Tibial nerve (tissue), 4 donors: ENCODE data around the gene SFXN5. TPM values are rescaled to one million over a fixed set of nuclear protein-coding genes. Genes with fewer than 3 reads are reported as not detected.

Experiments used
- DNase-seq, 2 donors: peaks; one replicate each; pipeline ENCODE4 v3.0.0-alpha.2; 2019; ENCODE audit warnings: low spot score in 2 of 2
- H3K27ac ChIP-seq, 4 donors: fragments of 200-600 bp; sonication (generic) in 3 of 4; one replicate each; pipeline ENCODE4 v1.5.1; 2017 to 2019; ENCODE audit warnings: mild to moderate bottlenecking in 1 of 4
- H3K27me3 ChIP-seq, 2 donors: fragments of 200-600 bp; sonication (generic) in 1 of 2; one replicate each; pipeline versions ENCODE4 v1.5.1 to v1.6.0; 2017 to 2019
- H3K36me3 ChIP-seq, 3 donors: fragments of 200-600 bp; sonication (generic); one replicate each; pipeline ENCODE4 v1.5.1; 2018 to 2019
- H3K4me1 ChIP-seq, 4 donors: fragments of 200-600 bp; sonication (generic) in 3 of 4; one replicate each; pipeline ENCODE4 v1.5.1; 2017 to 2019
- H3K4me3 ChIP-seq, 4 donors: fragments of 200-600 bp; sonication (generic) in 3 of 4; one replicate each; pipeline ENCODE4 v1.5.1; 2017 to 2019; ENCODE audit warnings: mild to moderate bottlenecking in 1 of 4, moderate library complexity in 1 of 4
- H3K9me3 ChIP-seq, 4 donors: fragments of 200-600 bp; sonication (generic) in 3 of 4; one replicate each; pipeline ENCODE4 v1.5.1; 2017 to 2019
- EP300 ChIP-seq, 2 donors: sonication (generic); formaldehyde crosslinking; IDR thresholded peaks; one replicate each; pipeline ENCODE4 v1.6.1; 2017; ENCODE audit warnings: antibody characterized with exemption in 2 of 2, mild to moderate bottlenecking in 1 of 2
- POLR2A ChIP-seq, 2 donors: fragments of 450-650 bp; IDR thresholded peaks; one replicate each; pipeline ENCODE4 v1.6.1; 2017; ENCODE audit warnings: antibody characterized with exemption in 2 of 2, mild to moderate bottlenecking in 2 of 2, moderate library complexity in 2 of 2
- WGBS, 2 donors: methylation state at CpG; one replicate each; pipeline ENCODE4 v1.1.5; 2018; 5-methylcytosine and 5-hydroxymethylcytosine counted together
- total RNA-seq, 4 donors: library from RNA; depleted of rRNA; stranded (reverse); fragments of >200 nt; gene quantifications; one replicate each; pipeline ENCODE4 v1.1.0, GENCODE V29; 2016
- TF ChIP-seq, protein P1 (sequence below), 5 experiments: fragments of 200-600 bp in 3 of 5; fragments of 450-650 bp in 2 of 5; sonication (generic) in 3 of 5; IDR thresholded peaks; one replicate each; pipeline ENCODE4 v1.5.1; 2016 to 2019; ENCODE audit warnings: antibody characterized with exemption in 5 of 5, mild to moderate bottlenecking in 3 of 5, moderate library complexity in 2 of 5

Gene SFXN5
- total RNA-seq, 4 donors from 2014 or later = 13.8 to 58.1 (median 21.7) TPM

DNA sequence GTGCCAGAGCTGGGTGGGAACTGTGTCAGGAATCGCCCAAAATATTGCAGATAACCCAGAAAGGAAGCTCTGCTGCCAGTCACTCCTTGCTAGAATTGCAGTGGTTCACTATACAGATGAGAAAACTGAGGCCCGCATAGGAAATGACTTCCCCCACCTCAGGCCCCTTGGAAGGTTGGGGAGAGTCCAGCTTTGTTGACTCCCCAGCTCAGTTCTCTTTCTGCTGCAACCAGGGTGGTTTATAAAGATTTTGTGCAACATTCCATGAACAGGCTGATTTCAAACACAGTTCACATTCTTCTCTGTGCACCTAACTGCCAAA is 173.0 kb downstream of the SFXN5 start:
- TF ChIP-seq POLR2A (IDR thresholded peaks at IDR 0.05) (no peak), EP300 (IDR thresholded peaks at IDR 0.05) (no peak)
- TF ChIP-seq, protein P1, sequence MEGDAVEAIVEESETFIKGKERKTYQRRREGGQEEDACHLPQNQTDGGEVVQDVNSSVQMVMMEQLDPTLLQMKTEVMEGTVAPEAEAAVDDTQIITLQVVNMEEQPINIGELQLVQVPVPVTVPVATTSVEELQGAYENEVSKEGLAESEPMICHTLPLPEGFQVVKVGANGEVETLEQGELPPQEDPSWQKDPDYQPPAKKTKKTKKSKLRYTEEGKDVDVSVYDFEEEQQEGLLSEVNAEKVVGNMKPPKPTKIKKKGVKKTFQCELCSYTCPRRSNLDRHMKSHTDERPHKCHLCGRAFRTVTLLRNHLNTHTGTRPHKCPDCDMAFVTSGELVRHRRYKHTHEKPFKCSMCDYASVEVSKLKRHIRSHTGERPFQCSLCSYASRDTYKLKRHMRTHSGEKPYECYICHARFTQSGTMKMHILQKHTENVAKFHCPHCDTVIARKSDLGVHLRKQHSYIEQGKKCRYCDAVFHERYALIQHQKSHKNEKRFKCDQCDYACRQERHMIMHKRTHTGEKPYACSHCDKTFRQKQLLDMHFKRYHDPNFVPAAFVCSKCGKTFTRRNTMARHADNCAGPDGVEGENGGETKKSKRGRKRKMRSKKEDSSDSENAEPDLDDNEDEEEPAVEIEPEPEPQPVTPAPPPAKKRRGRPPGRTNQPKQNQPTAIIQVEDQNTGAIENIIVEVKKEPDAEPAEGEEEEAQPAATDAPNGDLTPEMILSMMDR (IDR thresholded peaks at IDR 0.05) = no peak
- DNase-seq = no peak
- 77 to 81% methylated on average over 2 of the region's 2 CpGs for WGBS, 2 donors

DNA sequence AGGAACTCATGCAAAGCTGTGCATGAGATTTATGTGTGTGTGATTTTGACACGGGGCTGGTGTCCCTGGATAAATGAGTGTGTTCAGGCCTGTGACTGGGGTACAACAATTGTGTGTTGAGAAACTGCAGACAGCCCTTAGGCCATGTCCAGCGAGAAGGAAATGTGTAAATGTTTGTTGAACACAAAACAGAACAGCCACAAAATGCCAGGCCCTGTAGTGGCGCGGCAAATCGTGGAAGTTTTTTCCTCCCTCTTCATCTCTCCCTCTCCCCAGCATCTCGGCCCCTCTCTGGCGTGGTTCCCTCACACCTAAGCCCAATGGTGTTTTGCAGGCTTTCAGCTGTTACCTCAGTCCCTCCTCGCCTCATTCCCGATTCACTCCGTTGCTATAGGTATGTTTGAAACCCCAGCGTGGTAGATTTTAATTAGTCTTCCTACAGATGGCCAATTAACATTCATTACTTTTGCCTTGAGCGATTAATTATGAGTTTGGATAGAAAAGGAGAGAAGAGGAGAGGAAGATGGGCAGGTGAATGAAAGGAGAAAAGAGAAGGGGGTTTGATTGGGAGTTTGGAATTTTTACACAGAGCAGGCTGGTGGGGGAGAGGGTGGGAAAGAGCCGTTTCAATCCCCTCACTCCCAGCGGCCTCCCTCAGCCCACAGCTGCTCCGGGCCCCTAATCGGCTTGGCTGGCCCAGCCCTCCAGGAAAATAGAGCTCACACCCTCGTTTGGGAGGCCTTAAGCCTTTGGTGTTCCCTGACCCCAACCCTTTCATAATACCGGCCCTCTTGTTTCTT is 173.5 kb downstream of the SFXN5 start:
- H3K9me3 ChIP-seq = no peaks in the 10 kb centered on the region
- no peak for TF ChIP-seq EP300 (IDR thresholded peaks at IDR 0.05)
- no peak for TF ChIP-seq POLR2A (IDR thresholded peaks at IDR 0.05)
- TF ChIP-seq, protein P1 (IDR thresholded peaks at IDR 0.05) = no peak
- no peak overlapping the region for H3K27ac ChIP-seq
- peaks cover 0 to 68% of the 10 kb centered on the region in 2 donors for H3K27me3 ChIP-seq
- DNase-seq = no peak
- H3K4me3 ChIP-seq = no peak overlapping the region
- peaks cover 0 to 7% (median 0%) of the 10 kb centered on the region in 4 donors for H3K4me1 ChIP-seq
- no peaks in the 10 kb centered on the region for H3K36me3 ChIP-seq
- 48 to 51% methylated on average over 18 of the region's 18 CpGs for WGBS, 2 donors

More for the DNA sequence above, 173.0 kb downstream of the SFXN5 start:
- no peaks in the 10 kb centered on the region for H3K36me3 ChIP-seq
- no peaks in the 10 kb centered on the region for H3K9me3 ChIP-seq
- H3K4me1 ChIP-seq = peaks cover 0 to 7% (median 0%) of the 10 kb centered on the region in 4 donors
- peaks cover 0 to 74% of the 10 kb centered on the region in 2 donors for H3K27me3 ChIP-seq
- no peak overlapping the region for H3K27ac ChIP-seq
- no peak overlapping the region for H3K4me3 ChIP-seq

DNA sequence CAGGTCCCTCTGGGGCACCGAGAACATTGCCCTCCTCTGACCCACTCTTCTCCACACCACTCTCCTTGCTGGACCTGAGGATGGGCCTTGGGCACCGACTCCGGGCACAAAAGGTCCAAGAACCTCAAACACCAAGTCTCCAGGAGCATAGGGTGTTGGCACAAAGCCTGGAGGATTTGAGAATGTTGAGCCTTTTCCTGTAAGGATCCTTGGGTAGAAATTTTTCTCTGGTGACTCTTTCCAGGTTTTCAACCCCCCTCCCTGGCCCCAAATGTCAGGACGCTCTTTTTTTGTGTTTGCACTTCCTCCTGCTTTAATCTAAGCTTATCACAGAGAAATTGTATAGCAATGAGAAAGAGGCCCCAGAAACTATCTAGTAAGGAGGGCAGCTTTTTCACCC is 175.1 kb downstream of the SFXN5 start:
- peaks cover 0 to 7% (median 0%) of the 10 kb centered on the region in 4 donors for H3K4me1 ChIP-seq
- H3K4me3 ChIP-seq = no peak overlapping the region
- 73 to 88% methylated on average over 4 of the region's 4 CpGs for WGBS, 2 donors
- peaks cover 0 to 62% of the 10 kb centered on the region in 2 donors for H3K27me3 ChIP-seq
- H3K9me3 ChIP-seq = no peaks in the 10 kb centered on the region
- TF ChIP-seq EP300 (IDR thresholded peaks at IDR 0.05) (no peak), POLR2A (IDR thresholded peaks at IDR 0.05) (no peak)
- TF ChIP-seq, protein P1 (IDR thresholded peaks at IDR 0.05) = no peak
- H3K27ac ChIP-seq = no peak overlapping the region
- H3K36me3 ChIP-seq = peaks cover 0 to 10% (median 0%) of the 10 kb centered on the region in 3 donors
- no peak for DNase-seq

- 6 to 15% methylated on average over 11 to 16 of the region's 16 CpGs for WGBS, 2 donors
- Histone ChIP-seq H3K27ac (no peak overlapping the region), H3K4me3 (peak overlapping the region in 1 of 4 donors; percentile 2), H3K36me3 (peaks cover 0 to 16% (median 0%) of the 10 kb centered on the region in 3 donors), H3K9me3 (no peaks in the 10 kb centered on the region), H3K4me1 (peaks cover 0 to 7% (median 0%) of the 10 kb centered on the region in 4 donors), H3K27me3 (peaks cover 0 to 62% of the 10 kb centered on the region in 2 donors)
- TF ChIP-seq, protein P1 (IDR thresholded peaks at IDR 0.05) = no peak
- TF ChIP-seq POLR2A (IDR thresholded peaks at IDR 0.05) = no peak
- no peak for TF ChIP-seq EP300 (IDR thresholded peaks at IDR 0.05)
- no peak for DNase-seq
Observed at GRCh38 chr2:72895759-72896281, 175.7 kb downstream of the SFXN5 start.

DNA sequence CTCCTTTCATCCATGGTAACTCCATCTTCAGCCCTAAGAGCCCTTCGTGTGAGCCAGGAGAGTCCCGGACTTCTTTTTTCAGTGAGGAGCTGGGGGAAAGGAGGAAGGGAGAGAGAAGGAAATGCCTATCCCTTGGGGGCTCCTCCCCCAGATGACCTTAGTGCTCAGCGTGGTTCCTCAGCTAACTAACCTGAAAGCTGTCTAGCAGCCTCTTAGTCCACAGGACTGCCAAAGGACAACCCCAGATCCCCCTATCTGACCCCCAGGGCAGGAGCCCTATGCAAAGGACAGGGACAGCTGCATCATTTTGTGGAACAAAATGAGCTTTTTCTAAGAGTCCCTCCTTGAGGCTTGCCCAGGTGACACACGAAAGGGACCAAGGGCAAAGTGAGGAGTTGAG is 176.4 kb downstream of the SFXN5 start:
- H3K9me3 ChIP-seq = no peaks in the 10 kb centered on the region
- H3K4me1 ChIP-seq = peaks cover 0 to 7% (median 0%) of the 10 kb centered on the region in 4 donors
- H3K27ac ChIP-seq = no peak overlapping the region
- peaks cover 0 to 57% of the 10 kb centered on the region in 2 donors for H3K27me3 ChIP-seq
- no peak for TF ChIP-seq POLR2A (IDR thresholded peaks at IDR 0.05)
- no peak for TF ChIP-seq EP300 (IDR thresholded peaks at IDR 0.05)
- peaks cover 0 to 23% (median 0%) of the 10 kb centered on the region in 3 donors for H3K36me3 ChIP-seq
- no peak for DNase-seq
- 10 to 12% methylated on average over 4 of the region's 4 CpGs for WGBS, 2 donors
- no peak overlapping the region for H3K4me3 ChIP-seq
